GM21529 (cell line): Measurements from ENCODE around the gene ADAMTS17.

Experiments used
- ATAC-seq: cut with Tn5 transposase; IDR thresholded peaks from one replicate; pipeline ENCODE4 v1.9.1; 2021; ENCODE audit not compliant: unreplicated experiment

The ADAMTS17 gene

GRCh38 chr15:100113351-100114080 lies 228.3 kb downstream of the ADAMTS17 start:
- ATAC-seq = no peak

GRCh38 chr15:100112636-100113305 lies 229.0 kb downstream of the ADAMTS17 start:
- no peak for ATAC-seq

GRCh38 chr15:100112061-100112420 lies 229.7 kb downstream of the ADAMTS17 start:
- no peak for ATAC-seq

GRCh38 chr15:100111125-100112060 lies 230.4 kb downstream of the ADAMTS17 start:
- ATAC-seq = no peak

- no peak for ATAC-seq
Observed at GRCh38 chr15:100109486-100110035, 232.2 kb downstream of the ADAMTS17 start.

DNA sequence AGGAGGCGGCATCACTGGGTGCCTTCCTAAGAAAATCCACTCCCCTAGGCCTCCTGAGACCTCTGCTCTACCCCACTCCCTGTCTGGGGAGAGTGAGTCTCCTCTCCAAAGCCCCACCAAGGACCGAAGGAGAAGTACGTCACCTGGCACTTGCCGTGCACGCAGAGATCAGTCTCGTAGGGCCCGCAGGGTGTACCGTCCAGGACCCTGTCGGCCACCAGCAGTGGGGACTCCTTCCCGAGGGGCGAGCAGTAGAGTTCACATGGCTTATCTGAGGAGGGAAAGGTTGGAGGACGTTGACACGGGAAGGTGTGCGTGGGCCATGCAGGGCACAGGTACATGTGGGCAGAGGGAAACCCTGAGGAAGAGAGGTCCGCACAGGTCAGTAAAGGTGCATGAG lies 232.9 kb downstream of the ADAMTS17 start:
- no peak for ATAC-seq

DNA sequence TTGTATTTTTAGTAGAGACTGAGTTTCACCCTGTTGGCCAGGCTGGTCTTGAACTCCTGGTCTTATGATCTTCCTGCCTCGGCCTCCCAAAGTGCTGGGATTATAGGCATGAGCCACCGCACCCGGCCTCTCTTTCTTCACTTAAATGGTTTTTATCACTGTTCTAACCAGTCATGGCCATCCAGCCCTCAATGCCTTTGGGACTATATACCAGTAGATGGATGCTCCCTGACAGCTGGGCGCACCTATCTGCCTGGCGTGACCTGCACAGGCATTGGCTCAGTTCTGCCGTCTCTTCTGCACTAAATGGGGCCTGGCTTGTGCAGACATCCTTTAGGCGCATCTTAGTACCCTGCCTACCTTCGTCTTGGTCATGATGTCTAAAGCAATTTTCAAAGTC lies 233.4 kb downstream of the ADAMTS17 start:
- ATAC-seq = no peak

- ATAC-seq = no peak
Observed at GRCh38 chr15:100107606-100108225, 234.1 kb downstream of the ADAMTS17 start.

GRCh38 chr15:100107151-100107550 lies 234.6 kb downstream of the ADAMTS17 start:
- no peak for ATAC-seq

DNA sequence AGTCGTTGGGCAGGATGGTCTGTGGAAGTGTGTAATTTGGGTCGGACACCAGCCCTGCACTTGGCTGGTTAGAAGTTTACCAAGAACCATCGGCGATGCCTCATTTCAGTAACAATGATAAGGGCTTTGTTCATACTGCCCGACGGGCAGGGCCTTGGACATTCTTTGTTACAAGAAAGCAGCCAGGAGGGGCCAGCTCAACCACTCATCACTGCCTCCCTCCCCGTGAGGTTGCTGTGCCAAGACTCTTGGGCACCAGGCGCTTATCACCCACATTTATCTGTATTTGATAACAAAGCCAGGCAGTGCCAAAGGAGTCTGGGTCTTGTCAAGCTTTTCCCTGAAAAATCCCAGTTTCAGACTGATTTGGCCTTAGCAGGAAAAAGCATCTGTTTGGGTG lies 235.0 kb downstream of the ADAMTS17 start:
- no peak for ATAC-seq

- ATAC-seq = no peak
Observed at GRCh38 chr15:100105101-100105500, 236.7 kb downstream of the ADAMTS17 start.

GRCh38 chr15:100104245-100104644 lies 237.5 kb downstream of the ADAMTS17 start:
- ATAC-seq = no peak

- ATAC-seq = no peak
Observed at GRCh38 chr15:100103828-100104227, 237.9 kb downstream of the ADAMTS17 start.

- no peak for ATAC-seq
Observed at GRCh38 chr15:100101426-100102089, 240.2 kb downstream of the ADAMTS17 start.

DNA sequence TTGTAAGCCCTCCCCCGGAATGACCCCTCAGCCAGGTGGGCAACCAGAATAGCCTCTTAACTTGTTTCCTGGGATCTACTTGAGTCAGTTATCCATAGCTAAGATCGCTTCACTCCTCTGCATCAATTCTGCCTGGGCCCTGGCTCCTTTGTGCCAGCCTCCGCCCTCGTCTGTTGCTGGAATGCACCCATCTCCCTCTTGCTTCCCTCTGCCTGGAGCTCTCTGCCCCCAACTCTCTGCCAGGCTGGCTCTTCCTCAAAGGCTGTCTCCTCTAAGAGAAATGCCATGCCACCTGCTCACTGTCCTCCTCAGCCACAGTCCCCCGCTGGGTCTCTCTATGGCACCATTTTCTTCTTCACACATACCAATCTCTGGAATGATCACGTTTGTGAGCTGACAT lies 240.8 kb downstream of the ADAMTS17 start:
- ATAC-seq = no peak

GRCh38 chr15:100099976-100100375 lies 241.8 kb downstream of the ADAMTS17 start:
- no peak for ATAC-seq

DNA sequence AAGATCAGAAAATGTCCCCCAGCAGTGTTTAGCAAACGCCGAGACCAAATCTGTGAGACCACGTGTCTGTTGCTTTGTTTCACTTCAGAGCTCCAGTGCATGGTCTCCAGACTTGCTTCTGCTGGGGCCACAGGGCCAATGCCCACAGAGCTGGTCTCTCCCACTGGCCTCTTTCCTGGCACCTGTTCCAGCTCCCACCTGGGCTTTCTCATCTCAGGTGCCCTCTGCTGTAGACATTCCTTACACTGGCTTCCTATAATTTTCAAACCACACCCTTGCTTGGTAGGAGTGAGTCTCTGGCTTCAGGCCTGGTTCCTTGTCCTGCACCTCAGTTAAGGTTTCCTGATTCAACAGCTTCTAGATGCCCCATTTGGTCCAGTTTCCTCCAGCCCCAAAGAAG lies 243.1 kb downstream of the ADAMTS17 start:
- no peak for ATAC-seq

- no peak for ATAC-seq
Observed at GRCh38 chr15:100097342-100098127, 244.2 kb downstream of the ADAMTS17 start.

DNA sequence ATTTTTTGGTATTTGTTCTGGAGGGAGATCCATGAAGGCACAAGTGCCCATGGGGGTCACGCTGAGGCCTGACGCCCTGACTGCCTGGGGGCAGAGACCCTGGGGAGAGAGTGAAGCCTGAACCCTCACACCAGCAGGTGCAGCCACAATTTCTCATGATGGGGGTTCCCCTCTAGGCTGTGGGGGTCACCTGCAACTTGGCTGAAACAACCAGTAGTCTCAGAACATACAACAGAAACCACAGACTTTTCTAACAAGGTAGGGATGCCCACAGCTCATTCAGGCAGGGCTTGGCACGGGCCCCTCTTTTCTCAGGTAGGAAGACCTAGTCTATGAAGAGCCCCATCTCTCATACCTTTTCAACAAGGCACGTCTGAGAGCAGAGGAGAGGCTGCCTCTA lies 245.1 kb downstream of the ADAMTS17 start:
- ATAC-seq = no peak

DNA sequence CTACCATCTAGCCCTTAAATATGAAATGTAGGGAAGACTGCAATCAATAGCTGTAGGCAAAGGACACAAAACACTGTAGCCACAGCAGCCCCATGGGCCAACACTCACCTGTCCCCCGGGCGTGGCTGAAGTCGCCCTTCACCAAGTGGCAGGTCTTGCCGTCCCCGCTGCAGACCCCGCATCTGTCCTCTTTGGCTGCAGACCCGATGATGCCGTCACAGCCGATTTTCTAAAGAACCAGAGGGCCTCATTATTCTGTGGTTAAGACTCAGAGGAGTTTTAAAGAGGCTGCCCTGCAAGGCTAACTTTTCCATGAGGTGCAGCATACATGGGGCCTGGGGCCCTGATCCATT lies 245.6 kb downstream of the ADAMTS17 start:
- ATAC-seq = no peak
